ENCODE results near the gene TTC24.

DNA sequence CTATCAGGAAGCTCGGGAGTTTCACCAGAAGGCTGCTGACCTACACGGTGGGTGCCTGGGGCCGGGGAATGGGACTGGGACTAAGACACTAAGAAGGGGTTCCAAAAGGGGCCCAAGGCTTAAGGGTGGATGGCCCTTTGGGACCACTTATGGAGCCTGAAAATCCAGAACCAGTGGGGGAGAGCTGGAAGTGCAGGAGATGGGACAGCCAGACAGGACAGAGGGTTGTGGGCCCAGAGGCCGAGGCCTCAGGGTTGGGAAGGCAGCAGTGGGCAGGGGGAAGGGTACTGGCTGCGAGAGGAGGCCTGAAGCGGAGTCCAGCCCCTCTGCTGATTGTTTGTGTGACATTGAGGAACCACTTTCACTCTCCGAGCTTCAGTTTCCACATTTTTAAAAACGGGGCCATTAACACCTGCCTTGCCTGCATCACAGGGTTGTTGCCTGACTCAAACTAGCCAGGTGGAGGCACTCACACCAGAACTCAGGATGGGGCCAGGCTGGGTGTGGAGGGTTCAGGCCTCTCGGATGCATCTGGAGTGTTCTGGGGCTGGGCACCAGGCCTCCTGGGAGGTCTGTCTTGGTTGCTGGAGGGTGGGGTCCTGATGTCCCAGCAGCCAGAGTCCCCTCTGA is 3.0 kb downstream of the TTC24 start:
- TF ChIP-seq, protein P1, sequence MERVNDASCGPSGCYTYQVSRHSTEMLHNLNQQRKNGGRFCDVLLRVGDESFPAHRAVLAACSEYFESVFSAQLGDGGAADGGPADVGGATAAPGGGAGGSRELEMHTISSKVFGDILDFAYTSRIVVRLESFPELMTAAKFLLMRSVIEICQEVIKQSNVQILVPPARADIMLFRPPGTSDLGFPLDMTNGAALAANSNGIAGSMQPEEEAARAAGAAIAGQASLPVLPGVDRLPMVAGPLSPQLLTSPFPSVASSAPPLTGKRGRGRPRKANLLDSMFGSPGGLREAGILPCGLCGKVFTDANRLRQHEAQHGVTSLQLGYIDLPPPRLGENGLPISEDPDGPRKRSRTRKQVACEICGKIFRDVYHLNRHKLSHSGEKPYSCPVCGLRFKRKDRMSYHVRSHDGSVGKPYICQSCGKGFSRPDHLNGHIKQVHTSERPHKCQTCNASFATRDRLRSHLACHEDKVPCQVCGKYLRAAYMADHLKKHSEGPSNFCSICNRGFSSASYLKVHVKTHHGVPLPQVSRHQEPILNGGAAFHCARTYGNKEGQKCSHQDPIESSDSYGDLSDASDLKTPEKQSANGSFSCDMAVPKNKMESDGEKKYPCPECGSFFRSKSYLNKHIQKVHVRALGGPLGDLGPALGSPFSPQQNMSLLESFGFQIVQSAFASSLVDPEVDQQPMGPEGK (CRISPR knock-in tag; IDR thresholded peaks at IDR 0.05; ENCODE audit: borderline replicate concordance), result no peak
- TF ChIP-seq ZFP3 (CRISPR knock-in tag; IDR thresholded peaks at IDR 0.05) (no peak), ARNTL (CRISPR knock-in tag; IDR thresholded peaks at IDR 0.05; ENCODE audit: borderline replicate concordance, low read depth) (no peak), ZFP30 (CRISPR knock-in tag; IDR thresholded peaks at IDR 0.05) (no peak), ZC3H10 (CRISPR knock-in tag; IDR thresholded peaks at IDR 0.05) (no peak), ESRRG (CRISPR knock-in tag; IDR thresholded peaks at IDR 0.05) (no peak)
- TF ChIP-seq, protein P2, sequence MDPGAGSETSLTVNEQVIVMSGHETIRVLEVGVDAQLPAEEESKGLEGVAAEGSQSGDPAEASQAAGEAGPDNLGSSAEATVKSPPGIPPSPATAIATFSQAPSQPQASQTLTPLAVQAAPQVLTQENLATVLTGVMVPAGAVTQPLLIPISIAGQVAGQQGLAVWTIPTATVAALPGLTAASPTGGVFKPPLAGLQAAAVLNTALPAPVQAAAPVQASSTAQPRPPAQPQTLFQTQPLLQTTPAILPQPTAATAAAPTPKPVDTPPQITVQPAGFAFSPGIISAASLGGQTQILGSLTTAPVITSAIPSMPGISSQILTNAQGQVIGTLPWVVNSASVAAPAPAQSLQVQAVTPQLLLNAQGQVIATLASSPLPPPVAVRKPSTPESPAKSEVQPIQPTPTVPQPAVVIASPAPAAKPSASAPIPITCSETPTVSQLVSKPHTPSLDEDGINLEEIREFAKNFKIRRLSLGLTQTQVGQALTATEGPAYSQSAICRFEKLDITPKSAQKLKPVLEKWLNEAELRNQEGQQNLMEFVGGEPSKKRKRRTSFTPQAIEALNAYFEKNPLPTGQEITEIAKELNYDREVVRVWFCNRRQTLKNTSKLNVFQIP (CRISPR knock-in tag; IDR thresholded peaks at IDR 0.05; ENCODE audit: borderline replicate concordance, low read depth), result no peak

Data from SK-N-SH treated with all-trans-retinoic acid at 6 μM for 48 hours (cell line).